Measurements from ENCODE around the gene CLDN15.
"Not testable (repeated sequence)": the region's sequence is repeated elsewhere in the genome, so short reads cannot be mapped to it uniquely, and the experiment has no call there.

- TF ChIP-seq POLR2A, CTCF (IDR thresholded peaks at IDR 0.05): not testable (repeated sequence)
Measured at GRCh38 chr7:101253199-101253598, 15.6 kb upstream of the CLDN15 start.

All from Peyer's patch (tissue), 4 donors.